K562 (cell line): ENCODE data around the gene ACAP2. TPM values are rescaled to one million over a fixed set of nuclear protein-coding genes. Genes with fewer than 3 reads are reported as not detected.

Experiments used
- NCOA4 ChIP-seq: fragments of 450-650 bp; IDR thresholded peaks from 2 replicates; pipeline ENCODE4 v1.6.1; 2018; ENCODE audit warnings: mild to moderate bottlenecking; ENCODE audit not compliant: partially characterized antibody
- REST ChIP-seq, 2 experiments: fragments of 450-650 bp; formaldehyde crosslinking in 1 of 2; IDR thresholded peaks; 2 replicates each; pipeline versions ENCODE4 v1.4.0 to v1.6.1; 2014 to 2020; ENCODE audit warnings: mild to moderate bottlenecking in 2 of 2, borderline replicate concordance in 1 of 2, low read depth in 1 of 2
- ZNF518B ChIP-seq: fragments of 250-450 bp; sonication (Bioruptor Pico); IDR thresholded peaks from 2 replicates; pipeline ENCODE4 v1.5.0; 2021; ENCODE audit warnings: mild to moderate bottlenecking, moderate library complexity
- polyA plus RNA-seq, 8 experiments: library from polyadenylated mRNA; depleted of rRNA in 4 of 8; stranded (reverse) in 5 of 8; unstranded in 3 of 8; fragments of >200 nt; fragmentation: Nextera tagmentation in 2 of 8; fragmentation: Illumina TruSeq in 1 of 8; extraction: Ambion mirVana in 2 of 8; extraction: Trizol in 1 of 8; gene quantifications; 2 replicates each; pipeline versions ENCODE4 v1.2.1 to v1.2.3, GENCODE V29; 2011 to 2014; ENCODE audit warnings: inconsistent platforms in 1 of 8, missing spikeins in 1 of 8
- total RNA-seq, 7 experiments: library from RNA; depleted of rRNA in 6 of 7; stranded (reverse); fragments of >200 nt in 6 of 7; fragmentation: Illumina TruSeq in 2 of 7; extraction: Trizol in 2 of 7; gene quantifications; 2 replicates each; pipeline versions ENCODE4 v1.2.1 to v1.2.3, GENCODE V29; 2011 to 2021; ENCODE audit warnings: low replicate concordance in 1 of 7

ACAP2 gene
- total and polyA plus RNA-seq, 9 of the 15 experiments (the other 6 are each of a cell fraction or from before 2014, with no cell fraction given): 10.6 to 52.7 (median 34.4) TPM

- no peak for TF ChIP-seq NCOA4
- no peak for TF ChIP-seq ZNF518B (CRISPR knock-in tag)
- TF ChIP-seq REST (IDR thresholded peaks at IDR 0.05; ENCODE audit: borderline replicate concordance): peak; percentile 54; the same call in 1 of the 2 replicates
- TF ChIP-seq REST (CRISPR knock-in tag; IDR thresholded peaks at IDR 0.05; ENCODE audit: low read depth): no peak
- TF ChIP-seq, all 486 proteins: peak for 5
Observed at GRCh38 chr3:195226900-195227447, 215.8 kb downstream of the ACAP2 start (continued).
